GDM1 (cell line): ENCODE measurements around the gene HIF3A.
"Not testable (repeated sequence)": the region's sequence is repeated elsewhere in the genome, so short reads cannot be mapped to it uniquely, and the experiment has no call there.

Experiments used
- DNase-seq: peaks from one replicate; lab custom pipeline; 2025; lab: John Stamatoyannopoulos, UW

The HIF3A gene

GRCh38 chr19:46294494-46294893 lies 2.3 kb upstream of the HIF3A start:
- no peak for DNase-seq

GRCh38 chr19:46295401-46296201 lies 1.2 kb upstream of the HIF3A start:
- DNase-seq: no peak

- DNase-seq: no peak
Measured at GRCh38 chr19:46296202-46296480, 701 bp upstream of the HIF3A start.

- no peak for DNase-seq
Measured at GRCh38 chr19:46297700-46298478, 1.0 kb downstream of the HIF3A start.

- no peak for DNase-seq
Measured at GRCh38 chr19:46298479-46299003, 1.7 kb downstream of the HIF3A start.

DNA sequence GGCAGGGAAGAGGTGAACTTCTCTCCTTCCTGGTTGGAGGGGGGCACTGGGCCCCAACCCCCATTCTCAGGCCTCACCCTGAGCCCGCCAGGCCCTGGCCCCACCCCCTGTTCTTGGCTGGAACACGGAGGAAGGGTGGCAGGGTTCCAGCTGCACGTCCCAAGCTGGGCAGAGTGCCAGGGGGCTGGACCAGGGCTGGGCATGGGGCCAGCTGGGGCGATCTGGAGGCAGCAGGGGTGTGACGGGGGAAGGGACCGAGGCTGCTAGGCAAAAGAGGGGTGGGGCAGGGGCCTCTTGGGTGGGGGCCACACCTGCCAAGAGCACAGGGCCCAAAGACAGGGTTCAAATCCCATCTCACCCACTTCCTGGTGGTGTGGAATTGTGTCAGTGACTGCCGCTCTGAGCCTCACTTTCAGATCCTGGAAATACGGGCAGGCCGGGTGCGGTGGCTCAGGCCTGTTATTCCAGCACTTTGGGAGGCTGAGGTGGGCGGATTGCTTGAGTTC lies 2.2 kb downstream of the HIF3A start:
- DNase-seq: peak; percentile 3

- DNase-seq: no peak
Measured at GRCh38 chr19:46299695-46300094, 2.9 kb downstream of the HIF3A start.

DNA sequence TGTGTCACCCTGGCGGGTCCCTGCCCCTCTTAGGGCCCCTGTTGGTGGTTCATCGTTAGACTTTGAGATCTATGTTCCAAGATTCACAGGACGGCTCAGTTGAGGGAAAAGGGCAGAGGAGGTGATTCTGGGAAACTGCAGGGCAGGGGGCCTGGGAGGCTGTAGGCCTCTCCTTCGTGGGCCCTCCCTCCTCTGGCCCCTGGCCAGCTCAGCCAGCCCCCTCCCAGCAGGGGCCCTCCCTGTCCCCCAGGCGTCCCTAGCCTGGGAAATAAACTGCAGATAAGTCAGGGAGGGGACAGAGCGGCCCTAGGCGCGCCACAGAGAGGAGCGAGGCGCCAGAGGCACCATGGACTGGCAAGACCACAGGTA lies 6.5 kb downstream of the HIF3A start:
- DNase-seq: no peak

- no peak for DNase-seq
Measured at GRCh38 chr19:46303691-46304397, 7.0 kb downstream of the HIF3A start.

DNA sequence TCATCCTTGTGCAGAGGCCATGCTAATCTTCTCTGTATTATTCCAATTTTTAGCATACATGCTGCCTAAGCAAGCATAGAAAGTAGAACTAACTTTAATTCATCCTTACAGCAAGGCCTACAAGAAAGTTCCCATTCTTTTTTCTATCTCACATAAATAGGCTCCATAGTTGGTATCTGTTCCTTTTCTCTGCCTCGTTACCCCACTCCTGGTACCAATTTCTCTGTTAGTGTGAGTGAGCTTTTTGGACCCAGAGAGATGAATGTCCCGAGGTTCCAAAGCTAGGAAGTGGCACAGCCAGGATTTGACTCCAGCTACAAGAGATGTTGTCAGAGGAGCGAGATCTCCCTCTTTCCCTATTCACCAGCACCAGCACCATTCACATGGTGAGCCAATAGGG lies 9.7 kb downstream of the HIF3A start:
- DNase-seq: no peak

DNA sequence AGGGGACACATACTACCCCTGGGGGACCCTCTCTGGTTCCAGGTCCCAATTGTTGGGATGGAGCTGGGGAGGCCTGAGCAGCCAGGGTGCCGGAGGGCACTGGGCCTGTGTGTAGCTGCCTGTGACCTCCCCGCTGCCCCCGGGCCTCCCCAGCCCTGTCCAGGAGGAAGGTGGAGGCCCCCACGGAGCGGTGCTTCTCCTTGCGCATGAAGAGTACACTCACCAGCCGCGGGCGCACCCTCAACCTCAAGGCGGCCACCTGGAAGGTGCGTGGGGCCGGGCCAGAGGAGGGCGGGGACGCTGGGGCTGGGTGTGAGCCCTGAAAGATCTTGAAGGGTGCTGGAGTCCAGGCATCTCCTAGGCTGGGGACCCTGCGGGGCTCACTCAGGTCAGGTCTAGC lies 11.7 kb downstream of the HIF3A start:
- DNase-seq: no peak

DNA sequence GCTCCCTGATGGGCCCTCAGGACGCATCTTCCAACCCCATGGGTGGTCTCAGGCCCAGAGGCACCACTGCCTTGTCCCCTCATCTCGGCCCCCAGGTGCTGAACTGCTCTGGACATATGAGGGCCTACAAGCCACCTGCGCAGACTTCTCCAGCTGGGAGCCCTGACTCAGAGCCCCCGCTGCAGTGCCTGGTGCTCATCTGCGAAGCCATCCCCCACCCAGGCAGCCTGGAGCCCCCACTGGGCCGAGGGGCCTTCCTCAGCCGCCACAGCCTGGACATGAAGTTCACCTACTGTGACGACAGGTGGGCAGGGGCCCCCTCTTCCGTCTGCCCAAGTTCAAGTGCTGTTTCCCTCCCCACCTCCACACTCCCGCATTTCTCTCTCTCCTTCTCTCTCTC lies 12.2 kb downstream of the HIF3A start:
- no peak for DNase-seq

DNA sequence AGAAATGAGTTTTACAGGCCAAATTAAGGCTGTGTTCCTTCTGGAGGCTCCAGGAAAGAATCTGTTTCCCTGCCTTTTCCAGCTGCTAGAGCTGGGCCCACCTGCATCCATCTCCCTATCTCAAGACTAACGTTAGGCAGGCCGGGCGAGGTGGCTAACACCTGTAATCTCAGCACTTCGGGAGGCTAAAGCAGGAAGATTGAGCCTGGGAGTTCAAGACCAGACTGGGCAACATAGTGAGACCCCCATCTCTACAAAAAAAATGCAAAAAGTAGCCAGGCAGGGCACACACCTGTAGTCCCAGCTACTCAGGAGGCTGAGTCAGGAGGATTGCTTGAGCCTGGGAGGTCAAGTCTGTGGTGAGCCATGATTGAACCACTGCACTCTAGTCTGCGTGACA lies 14.6 kb downstream of the HIF3A start:
- no peak for DNase-seq

GRCh38 chr19:46313540-46314469 lies 17.0 kb downstream of the HIF3A start:
- not testable (repeated sequence) for DNase-seq

GRCh38 chr19:46317339-46317738 lies 20.5 kb downstream of the HIF3A start:
- no peak for DNase-seq

DNA sequence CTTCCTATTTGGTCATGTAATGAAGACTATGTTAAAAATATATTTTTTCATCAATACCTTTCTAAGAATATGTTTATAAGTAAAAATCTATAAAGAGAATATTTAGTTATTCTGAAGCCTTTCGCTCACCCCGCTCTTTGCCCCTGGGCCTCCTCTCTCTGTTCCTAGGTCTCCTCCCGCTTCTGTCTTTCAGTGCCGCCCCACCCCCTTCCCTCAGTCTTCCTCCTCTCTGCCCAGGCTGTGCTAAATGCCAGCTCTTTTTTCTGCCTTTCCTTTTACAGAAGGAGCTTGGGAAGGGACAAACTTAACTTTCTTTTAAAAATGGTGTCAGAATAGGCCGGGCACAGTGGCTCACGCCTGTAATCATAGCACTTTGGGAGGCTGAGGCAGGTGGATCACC lies 22.8 kb downstream of the HIF3A start:
- no peak for DNase-seq

DNA sequence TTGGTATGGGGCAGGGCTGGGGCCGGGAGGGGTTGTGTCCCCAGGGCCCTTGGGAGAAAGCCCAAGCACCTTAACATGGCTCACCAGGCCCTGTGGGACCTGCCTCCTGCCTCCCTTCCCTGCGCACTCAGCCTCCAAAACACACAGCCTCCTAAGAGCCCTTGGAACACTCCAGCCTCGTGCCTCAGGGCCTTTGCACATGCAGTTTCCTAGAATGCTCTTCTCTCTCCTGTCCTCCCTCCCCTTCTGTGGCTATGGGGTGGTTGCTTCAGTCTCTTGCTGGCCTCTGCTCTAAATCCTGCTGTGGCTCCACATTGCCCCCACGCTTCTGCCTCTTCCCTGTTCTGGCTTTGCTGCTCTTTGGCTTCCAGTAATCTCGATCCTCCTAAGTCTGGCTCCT lies 23.7 kb downstream of the HIF3A start:
- DNase-seq: no peak

DNA sequence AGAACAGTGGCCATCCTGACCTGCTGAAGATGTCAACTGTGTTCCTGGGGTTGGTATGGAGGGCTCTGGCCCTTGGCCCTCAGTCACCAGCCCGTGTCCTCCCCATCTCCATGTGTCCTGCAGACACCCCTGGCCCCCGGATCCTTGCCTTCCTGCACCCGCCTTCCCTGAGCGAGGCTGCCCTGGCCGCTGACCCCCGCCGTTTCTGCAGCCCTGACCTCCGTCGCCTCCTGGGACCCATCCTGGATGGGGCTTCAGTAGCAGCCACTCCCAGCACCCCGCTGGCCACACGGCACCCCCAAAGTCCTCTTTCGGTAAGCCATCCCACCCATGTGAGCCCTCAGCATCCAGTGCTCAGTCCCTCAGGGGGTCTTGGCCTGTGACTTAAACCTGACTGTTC lies 24.8 kb downstream of the HIF3A start:
- DNase-seq: no peak

DNA sequence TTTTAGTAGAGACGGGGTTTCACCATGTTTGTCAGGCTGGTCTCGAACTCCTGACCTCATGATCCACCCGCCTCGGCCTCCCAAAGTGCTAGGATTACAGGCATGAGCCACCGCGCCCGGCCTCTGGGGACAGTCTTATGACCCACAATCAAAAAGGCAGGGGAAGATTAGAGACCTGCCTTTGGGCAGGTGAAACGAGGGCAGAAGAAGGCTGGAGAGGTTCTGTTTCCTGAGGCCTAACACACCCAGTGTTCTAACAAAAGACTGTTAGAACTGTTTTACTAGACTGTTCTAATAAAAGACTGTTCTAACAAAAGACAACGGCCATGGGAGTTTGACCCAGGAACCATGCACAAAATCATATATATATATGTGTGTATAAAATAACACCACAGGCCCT lies 26.4 kb downstream of the HIF3A start:
- not testable (repeated sequence) for DNase-seq

- no peak for DNase-seq
Measured at GRCh38 chr19:46324277-46324676, 27.4 kb downstream of the HIF3A start.

DNA sequence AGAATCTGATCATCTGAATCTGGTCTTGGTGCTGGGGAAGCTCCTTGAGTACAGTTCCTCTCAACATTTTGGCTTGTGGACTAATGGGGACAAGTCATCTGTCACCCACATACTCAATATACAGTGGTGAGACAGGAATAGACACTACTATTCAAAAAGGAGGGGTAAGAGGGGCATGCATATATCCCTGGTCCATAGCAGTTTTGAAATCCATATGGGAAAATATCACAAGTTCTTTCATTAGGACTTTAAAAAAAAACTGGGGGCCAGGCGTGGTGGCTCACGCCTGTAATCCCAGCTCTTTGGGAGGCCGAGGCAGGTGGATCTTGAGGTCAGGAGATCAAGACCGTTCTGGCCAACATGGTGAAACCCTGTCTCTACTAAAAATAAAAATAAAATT lies 29.8 kb downstream of the HIF3A start:
- no peak for DNase-seq

GRCh38 chr19:46328079-46328478 lies 31.2 kb downstream of the HIF3A start:
- DNase-seq: no peak
